GM12872 (cell line): ENCODE results near the gene PACSIN1.
A peak's percentile ranks its signal among the peaks of the same experiment; 100 is the strongest.

Experiments
- CTCF ChIP-seq: IDR thresholded peaks from 3 replicates; pipeline ENCODE4 v1.5.1; 2011; ENCODE audit warnings: low read depth, mild to moderate bottlenecking, low read length, moderate library complexity; ENCODE audit not compliant: insufficient read depth

Gene PACSIN1

GRCh38 chr6:34578445-34579262 is 112.8 kb downstream of the PACSIN1 start:
- no peak for TF ChIP-seq CTCF

GRCh38 chr6:34580707-34581560 is 115.1 kb downstream of the PACSIN1 start:
- TF ChIP-seq CTCF: no peak

GRCh38 chr6:34581561-34581920 is 115.7 kb downstream of the PACSIN1 start:
- no peak for TF ChIP-seq CTCF

GRCh38 chr6:34583461-34583860 is 117.6 kb downstream of the PACSIN1 start:
- TF ChIP-seq CTCF: peak; percentile 29; the same call in 1 of the 3 replicates

GRCh38 chr6:34583861-34584604 is 118.2 kb downstream of the PACSIN1 start:
- no peak for TF ChIP-seq CTCF

- TF ChIP-seq CTCF: no peak
Measured at GRCh38 chr6:34584694-34585093, 118.8 kb downstream of the PACSIN1 start.
